Measurements from ENCODE around the gene ZMIZ1.

DNA sequence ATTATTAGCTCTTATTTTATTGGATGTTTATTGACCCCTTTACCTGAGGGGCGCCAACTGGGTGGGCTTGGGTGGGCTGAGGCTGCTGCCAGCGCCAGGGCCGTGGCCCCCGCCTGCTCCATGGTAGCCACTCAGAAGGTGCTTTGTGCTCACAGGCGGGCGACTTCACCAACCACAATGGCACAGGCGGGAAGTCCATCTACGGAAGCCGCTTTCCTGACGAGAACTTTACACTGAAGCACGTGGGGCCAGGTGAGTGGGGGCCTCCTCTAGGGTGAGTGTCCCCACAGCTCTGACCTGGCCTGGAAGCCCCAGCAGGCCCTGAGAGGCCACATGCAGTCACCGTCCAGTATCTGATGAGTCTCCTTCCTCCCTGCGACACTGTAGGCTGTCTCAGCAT is 282.6 kb downstream of the ZMIZ1 start:
- no peak for TF ChIP-seq POLR2A (IDR thresholded peaks at IDR 0.05)
- no peak for TF ChIP-seq CTCF (IDR thresholded peaks at IDR 0.05)

Data from adrenal gland (tissue), 5 donors.